H1 (cell line): ENCODE data around the gene CCDC24. TPM values are rescaled to one million over a fixed set of nuclear protein-coding genes. Genes with fewer than 3 reads are reported as not detected.

Source experiments
- CBX5 ChIP-seq: fragments of 300-800, 300-1000 bp; sonication (generic); IDR thresholded peaks from 2 replicates; pipeline ENCODE4 v1.7.1; 2016; ENCODE audit warnings: antibody characterized with exemption, low read length, low read depth
- CBX8 ChIP-seq: fragments of 300-800, 300-1000 bp; sonication (generic); IDR thresholded peaks from 2 replicates; pipeline ENCODE4 v1.7.1; 2016; ENCODE audit warnings: low read depth, low read length, borderline replicate concordance
- CEBPB ChIP-seq: IDR thresholded peaks from 2 replicates; pipeline ENCODE4 v1.6.1; 2012; ENCODE audit warnings: low read depth, low read length
- SIN3A ChIP-seq, 2 experiments: IDR thresholded peaks in 1 of 2; conservative IDR thresholded peaks in 1 of 2; 2 replicates each; pipeline ENCODE4 v1.6.1; 2011 to 2012; ENCODE audit warnings: low read length in 2 of 2, improper control_type of control experiment in 1 of 2, low read depth in 1 of 2, mild to moderate bottlenecking in 1 of 2
- TBP ChIP-seq: IDR thresholded peaks from 2 replicates; pipeline ENCODE4 v1.6.1; 2011; ENCODE audit warnings: low read depth, low read length, improper control_type of control experiment
- YY1 ChIP-seq: IDR thresholded peaks from 2 replicates; pipeline ENCODE4 v1.6.1; 2011; ENCODE audit warnings: low read depth, mild to moderate bottlenecking, low read length
- ZNF274 ChIP-seq: IDR thresholded peaks from 2 replicates; pipeline ENCODE4 v1.7.0; 2012; ENCODE audit warnings: low read length, borderline replicate concordance; ENCODE audit errors: extremely low read depth
- polyA plus RNA-seq, 7 experiments: library from polyadenylated mRNA; depleted of rRNA in 3 of 7; stranded (reverse) in 5 of 7; unstranded in 2 of 7; fragments of >200 nt in 5 of 7; fragments of 200-250 nt in 2 of 7; gene quantifications; 1 replicate in 5 of 7; 2 replicates in 1 of 7; 4 replicates in 1 of 7; pipeline versions ENCODE4 v1.2.1 to v1.2.3, GENCODE V29; 2011 to 2013; ENCODE audit warnings: missing spikeins in 2 of 7, mixed read lengths in 2 of 7
- total RNA-seq: library from RNA; stranded (reverse); fragmentation: NEBNext Ultra II Directional; extraction: Animal tissue kit (Norgen Biotek cat#: 25700); gene quantifications from 2 replicates; pipeline ENCODE4 v1.2.1, GENCODE V29; 2021
- TF ChIP-seq, protein P1 (sequence below): fragments of 300-600 bp; sonication (generic); IDR thresholded peaks from 2 replicates; pipeline ENCODE4 v1.7.1; 2012; ENCODE audit warnings: low read length, moderate library complexity, mild to moderate bottlenecking, inconsistent platforms; ENCODE audit not compliant: insufficient replicate concordance

Gene CCDC24
- total and polyA plus RNA-seq, 2 of the 8 experiments (the other 6 are each of a cell fraction or from before 2014, with no cell fraction given), result 11.2 to 11.4 TPM

DNA sequence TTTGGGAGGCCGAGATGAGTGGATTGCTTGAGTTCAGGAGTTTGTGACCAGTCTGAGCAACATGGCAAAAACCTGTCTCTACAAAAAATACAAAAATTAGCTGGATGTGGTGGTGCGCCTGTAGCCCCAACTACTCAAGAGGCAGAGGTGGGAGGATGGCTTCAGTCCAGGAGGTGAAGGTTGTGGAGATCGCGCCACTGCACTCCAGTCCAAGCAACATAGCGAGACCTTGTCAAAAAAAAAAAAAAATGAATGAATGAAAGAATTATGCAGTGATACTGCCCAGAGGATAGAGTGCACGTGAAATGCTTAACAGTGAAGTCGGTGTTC, 22.0 kb upstream of the CCDC24 start (continued):
- TF ChIP-seq, protein P1, sequence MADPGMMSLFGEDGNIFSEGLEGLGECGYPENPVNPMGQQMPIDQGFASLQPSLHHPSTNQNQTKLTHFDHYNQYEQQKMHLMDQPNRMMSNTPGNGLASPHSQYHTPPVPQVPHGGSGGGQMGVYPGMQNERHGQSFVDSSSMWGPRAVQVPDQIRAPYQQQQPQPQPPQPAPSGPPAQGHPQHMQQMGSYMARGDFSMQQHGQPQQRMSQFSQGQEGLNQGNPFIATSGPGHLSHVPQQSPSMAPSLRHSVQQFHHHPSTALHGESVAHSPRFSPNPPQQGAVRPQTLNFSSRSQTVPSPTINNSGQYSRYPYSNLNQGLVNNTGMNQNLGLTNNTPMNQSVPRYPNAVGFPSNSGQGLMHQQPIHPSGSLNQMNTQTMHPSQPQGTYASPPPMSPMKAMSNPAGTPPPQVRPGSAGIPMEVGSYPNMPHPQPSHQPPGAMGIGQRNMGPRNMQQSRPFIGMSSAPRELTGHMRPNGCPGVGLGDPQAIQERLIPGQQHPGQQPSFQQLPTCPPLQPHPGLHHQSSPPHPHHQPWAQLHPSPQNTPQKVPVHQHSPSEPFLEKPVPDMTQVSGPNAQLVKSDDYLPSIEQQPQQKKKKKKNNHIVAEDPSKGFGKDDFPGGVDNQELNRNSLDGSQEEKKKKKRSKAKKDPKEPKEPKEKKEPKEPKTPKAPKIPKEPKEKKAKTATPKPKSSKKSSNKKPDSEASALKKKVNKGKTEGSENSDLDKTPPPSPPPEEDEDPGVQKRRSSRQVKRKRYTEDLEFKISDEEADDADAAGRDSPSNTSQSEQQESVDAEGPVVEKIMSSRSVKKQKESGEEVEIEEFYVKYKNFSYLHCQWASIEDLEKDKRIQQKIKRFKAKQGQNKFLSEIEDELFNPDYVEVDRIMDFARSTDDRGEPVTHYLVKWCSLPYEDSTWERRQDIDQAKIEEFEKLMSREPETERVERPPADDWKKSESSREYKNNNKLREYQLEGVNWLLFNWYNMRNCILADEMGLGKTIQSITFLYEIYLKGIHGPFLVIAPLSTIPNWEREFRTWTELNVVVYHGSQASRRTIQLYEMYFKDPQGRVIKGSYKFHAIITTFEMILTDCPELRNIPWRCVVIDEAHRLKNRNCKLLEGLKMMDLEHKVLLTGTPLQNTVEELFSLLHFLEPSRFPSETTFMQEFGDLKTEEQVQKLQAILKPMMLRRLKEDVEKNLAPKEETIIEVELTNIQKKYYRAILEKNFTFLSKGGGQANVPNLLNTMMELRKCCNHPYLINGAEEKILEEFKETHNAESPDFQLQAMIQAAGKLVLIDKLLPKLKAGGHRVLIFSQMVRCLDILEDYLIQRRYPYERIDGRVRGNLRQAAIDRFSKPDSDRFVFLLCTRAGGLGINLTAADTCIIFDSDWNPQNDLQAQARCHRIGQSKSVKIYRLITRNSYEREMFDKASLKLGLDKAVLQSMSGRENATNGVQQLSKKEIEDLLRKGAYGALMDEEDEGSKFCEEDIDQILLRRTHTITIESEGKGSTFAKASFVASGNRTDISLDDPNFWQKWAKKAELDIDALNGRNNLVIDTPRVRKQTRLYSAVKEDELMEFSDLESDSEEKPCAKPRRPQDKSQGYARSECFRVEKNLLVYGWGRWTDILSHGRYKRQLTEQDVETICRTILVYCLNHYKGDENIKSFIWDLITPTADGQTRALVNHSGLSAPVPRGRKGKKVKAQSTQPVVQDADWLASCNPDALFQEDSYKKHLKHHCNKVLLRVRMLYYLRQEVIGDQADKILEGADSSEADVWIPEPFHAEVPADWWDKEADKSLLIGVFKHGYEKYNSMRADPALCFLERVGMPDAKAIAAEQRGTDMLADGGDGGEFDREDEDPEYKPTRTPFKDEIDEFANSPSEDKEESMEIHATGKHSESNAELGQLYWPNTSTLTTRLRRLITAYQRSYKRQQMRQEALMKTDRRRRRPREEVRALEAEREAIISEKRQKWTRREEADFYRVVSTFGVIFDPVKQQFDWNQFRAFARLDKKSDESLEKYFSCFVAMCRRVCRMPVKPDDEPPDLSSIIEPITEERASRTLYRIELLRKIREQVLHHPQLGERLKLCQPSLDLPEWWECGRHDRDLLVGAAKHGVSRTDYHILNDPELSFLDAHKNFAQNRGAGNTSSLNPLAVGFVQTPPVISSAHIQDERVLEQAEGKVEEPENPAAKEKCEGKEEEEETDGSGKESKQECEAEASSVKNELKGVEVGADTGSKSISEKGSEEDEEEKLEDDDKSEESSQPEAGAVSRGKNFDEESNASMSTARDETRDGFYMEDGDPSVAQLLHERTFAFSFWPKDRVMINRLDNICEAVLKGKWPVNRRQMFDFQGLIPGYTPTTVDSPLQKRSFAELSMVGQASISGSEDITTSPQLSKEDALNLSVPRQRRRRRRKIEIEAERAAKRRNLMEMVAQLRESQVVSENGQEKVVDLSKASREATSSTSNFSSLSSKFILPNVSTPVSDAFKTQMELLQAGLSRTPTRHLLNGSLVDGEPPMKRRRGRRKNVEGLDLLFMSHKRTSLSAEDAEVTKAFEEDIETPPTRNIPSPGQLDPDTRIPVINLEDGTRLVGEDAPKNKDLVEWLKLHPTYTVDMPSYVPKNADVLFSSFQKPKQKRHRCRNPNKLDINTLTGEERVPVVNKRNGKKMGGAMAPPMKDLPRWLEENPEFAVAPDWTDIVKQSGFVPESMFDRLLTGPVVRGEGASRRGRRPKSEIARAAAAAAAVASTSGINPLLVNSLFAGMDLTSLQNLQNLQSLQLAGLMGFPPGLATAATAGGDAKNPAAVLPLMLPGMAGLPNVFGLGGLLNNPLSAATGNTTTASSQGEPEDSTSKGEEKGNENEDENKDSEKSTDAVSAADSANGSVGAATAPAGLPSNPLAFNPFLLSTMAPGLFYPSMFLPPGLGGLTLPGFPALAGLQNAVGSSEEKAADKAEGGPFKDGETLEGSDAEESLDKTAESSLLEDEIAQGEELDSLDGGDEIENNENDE, result no peak
- TF ChIP-seq CEBPB, result no peak
- no peak for TF ChIP-seq YY1
- no peak for TF ChIP-seq CBX8
- no peak for TF ChIP-seq SIN3A (conservative IDR thresholded peaks at IDR 0.05 in 1 of 2, IDR thresholded peaks at IDR 0.05 in 1 of 2; ENCODE audit: low read depth in 1 of 2, low read length in 2 of 2)
- TF ChIP-seq TBP, result no peak
- no peak for TF ChIP-seq CBX5
- TF ChIP-seq ZNF274, result no peak
- TF ChIP-seq, all 59 proteins: peak for 0
